CD4-positive, alpha-beta T cell treated with Interleukin-4 for 4 hours (primary cell): ENCODE data around the gene ERAL1.
"Not testable (repeated sequence)": the region's sequence is repeated elsewhere in the genome, so short reads cannot be mapped to it uniquely, and the experiment has no call there.

Experiments
- DNase-seq: peaks from one replicate; pipeline ENCODE4 v3.0.0-alpha.2; 2020

Gene ERAL1

GRCh38 chr17:28855336-28855679, 492 bp downstream of the ERAL1 start:
- no peak for DNase-seq

DNA sequence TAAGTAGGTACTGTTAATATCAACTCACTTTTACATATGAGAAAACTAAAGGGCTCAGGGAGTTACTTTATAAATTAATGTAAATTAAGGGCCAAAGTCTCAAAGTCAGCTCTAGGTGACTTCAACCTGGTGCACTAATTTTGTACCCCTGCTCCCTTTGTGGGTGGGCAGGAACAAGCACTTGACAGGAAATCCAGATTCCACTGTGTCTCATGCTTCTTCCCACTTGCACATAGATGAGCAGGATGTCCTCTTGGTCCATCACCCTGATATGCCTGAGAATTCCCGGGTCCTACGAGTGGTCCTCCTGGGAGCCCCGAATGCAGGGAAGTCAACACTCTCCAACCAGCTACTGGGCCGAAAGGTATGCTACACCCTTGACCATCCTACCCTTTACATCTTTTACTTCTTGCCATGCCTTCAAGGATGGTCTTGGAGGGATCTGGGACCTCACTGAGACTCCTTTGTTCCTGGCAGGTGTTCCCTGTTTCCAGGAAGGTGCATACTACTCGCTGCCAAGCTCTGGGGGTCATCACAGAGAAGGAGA, 1.3 kb downstream of the ERAL1 start:
- no peak for DNase-seq

- no peak for DNase-seq
These were observed 3.3 kb downstream of the ERAL1 start for GRCh38 chr17:28857905-28858800.

DNA sequence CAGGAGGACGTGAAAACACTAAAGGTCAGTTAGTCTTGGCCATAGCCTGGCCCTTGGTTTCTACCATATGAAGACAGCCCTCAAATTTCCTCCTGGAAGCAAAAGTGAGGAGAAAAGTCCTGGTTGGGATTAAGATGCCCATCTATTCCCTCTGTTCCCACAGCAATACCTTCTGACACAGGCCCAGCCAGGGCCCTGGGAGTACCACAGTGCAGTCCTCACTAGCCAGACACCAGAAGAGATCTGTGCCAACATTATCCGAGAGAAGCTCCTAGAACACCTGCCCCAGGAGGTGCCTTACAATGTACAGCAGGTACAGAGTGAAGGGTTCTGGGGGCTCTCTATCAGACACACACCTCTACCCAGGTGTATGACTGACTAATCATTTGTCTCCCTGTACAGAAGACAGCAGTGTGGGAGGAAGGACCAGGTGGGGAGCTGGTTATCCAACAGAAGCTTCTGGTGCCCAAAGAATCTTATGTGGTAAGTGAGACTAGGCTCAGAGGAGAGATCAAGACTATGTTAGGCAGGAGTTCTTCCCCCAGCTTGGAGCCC, 4.1 kb downstream of the ERAL1 start:
- DNase-seq, result no peak

GRCh38 chr17:28860363-28860808, 5.6 kb downstream of the ERAL1 start:
- no peak for DNase-seq

DNA sequence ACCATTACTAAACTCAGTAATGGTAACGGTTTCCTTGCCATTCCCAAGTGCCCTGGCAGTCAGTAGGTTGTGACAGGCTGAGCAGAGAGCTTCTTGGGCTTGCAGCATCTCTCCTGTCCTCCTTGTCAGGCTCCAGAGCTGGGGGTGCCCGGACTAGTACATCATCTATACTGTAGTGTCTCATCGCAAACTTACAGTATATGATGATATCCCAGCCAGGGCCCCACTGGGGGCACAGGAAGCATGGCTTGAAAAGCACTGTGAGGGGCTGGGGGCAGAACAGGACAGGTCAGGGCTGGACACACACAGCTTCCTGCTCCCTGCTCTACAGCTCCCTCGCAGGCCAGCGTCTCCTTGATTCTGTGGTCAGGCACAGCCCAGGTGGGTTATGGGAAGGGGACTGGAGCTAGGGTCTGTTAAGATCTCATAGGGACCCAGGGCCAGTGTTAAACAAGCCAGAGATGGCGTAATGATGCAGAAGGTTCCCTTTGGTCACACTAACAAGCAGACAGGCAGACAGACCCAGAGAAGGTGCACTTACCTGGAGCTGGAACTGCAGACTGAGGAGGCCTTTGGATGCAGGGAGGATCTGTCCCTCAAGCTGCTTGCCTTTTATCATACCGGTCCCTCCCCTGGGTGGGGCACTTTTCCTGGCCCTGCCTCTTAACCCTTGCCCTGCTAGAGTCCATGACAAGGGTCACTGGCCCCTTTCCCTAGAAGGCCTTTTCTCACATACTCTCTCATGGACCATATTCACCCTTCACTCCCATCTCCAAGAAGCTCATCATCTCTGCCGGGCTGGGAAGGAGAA, 6.8 kb downstream of the ERAL1 start:
- DNase-seq, result no peak

- no peak for DNase-seq
These were observed 7.7 kb downstream of the ERAL1 start for GRCh38 chr17:28862561-28862960.

GRCh38 chr17:28863953-28864352, 9.1 kb downstream of the ERAL1 start:
- DNase-seq, result no peak

DNA sequence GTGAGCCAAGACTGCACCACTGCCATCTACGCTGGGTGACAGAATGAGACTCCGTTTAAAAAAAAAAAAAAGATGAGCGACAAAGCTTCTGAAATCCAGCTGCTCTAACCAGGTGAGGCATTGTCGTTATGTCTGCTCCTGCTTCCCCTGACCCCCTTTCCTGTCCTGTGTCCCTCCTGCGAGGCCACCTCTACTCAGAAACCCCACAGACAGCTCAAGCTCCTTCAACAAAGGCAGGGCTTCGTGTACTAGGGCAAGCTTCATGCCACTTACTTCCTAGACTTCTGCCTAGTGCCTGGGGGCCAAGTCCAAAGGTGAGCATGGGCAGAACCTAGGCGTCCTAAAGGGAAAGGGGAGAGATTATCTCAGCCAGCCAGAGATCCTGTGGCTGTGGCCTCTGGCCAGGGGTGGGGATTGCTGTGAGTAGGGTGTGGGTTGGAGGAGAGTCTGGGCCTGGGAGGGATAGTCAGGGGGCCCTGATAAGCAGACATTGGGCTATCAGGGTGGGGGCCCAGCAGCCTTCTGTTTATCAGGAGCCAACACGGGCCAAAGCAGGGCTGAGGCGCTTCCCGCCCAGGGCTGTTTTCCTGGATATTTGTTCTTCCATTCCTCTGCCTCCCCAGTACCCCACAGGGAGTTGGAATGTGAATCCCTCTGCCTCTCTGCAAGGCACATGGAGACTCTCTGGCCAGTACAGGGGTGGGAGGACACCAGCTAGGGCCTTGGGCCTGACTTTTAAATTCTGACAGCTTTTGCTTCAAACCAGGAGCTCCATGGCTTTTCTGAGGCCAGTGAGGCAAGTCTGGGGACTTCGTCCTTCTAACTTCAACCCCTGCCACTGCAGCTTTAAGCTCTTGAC, 10.4 kb downstream of the ERAL1 start:
- no peak for DNase-seq

GRCh38 chr17:28865946-28866752, 11.3 kb downstream of the ERAL1 start:
- DNase-seq, result no peak

DNA sequence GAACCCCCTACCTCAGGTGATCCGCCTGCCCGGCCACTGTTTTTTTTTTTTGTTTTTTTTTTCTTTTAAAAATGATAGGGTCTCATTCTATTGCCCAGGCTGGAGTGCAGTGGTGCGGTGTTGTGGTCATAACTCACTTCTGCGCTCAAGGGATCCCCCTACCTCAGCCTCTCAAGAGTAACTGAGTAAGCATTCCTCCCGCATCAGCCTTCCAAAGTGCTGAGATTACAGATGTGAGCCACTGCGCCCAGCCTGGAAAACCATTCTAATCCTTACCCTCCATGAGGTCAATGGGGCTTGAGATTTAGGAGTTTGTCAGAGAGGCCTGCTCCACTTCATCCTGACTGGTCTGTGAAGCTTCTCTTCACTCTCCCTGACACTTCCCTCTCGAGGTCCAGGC, 12.5 kb downstream of the ERAL1 start:
- no peak for DNase-seq

- DNase-seq, result peak; percentile 36
These were observed 16.3 kb downstream of the ERAL1 start for GRCh38 chr17:28871056-28871579.

- DNase-seq, result no peak
These were observed 19.0 kb downstream of the ERAL1 start for GRCh38 chr17:28873839-28874238.

DNA sequence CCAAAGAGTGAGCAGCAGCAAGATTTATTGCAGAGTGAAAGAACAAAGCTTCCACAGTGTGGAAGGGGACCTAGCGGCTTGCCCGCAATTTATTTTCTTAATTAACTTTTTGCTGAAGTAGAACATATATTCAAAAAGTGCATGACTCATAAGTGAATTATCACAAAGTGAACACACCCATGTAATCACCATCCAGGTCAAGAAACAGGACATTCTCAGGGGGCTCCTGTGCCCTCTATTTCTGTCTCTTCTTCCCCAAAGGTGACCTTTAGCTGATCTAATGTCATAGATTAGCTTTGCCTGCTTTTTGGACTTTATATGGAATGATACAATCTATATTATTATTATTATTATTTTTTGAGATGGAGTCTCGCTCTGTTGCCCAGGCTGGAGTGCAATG, 19.9 kb downstream of the ERAL1 start:
- DNase-seq, result no peak

GRCh38 chr17:28875848-28876550, 21.2 kb downstream of the ERAL1 start:
- no peak for DNase-seq

DNA sequence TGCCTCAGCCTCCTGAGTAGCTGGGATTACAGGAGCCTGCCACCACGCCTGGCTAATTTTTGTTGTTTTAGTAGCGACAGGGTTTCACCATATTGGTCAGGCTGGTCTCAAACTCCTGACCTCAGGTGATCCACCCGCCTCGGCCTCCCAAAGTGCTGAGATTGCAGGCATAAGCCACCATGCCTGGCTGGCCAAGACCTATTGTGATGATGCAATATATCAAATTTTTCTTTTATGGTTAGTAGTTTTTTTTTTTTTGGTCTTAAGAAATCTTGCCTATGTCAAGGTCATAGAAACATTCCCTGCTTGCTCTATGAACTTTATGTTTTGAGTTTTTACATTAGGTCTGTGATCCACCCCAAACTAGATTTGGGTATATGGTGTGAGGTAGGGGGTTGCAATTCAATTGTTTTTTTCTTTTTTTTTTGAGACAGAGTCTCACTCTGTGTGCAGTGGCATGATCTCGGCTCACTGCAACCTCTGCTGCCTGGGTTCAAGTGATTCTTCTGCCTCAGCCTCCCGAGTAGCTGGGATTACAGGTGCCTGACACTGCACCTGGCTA, 22.4 kb downstream of the ERAL1 start:
- DNase-seq, result not testable (repeated sequence)

GRCh38 chr17:28878158-28878910, 23.5 kb downstream of the ERAL1 start:
- no peak for DNase-seq

- DNase-seq, result no peak
These were observed 24.2 kb downstream of the ERAL1 start for GRCh38 chr17:28878981-28879380.

- no peak for DNase-seq
These were observed 25.2 kb downstream of the ERAL1 start for GRCh38 chr17:28879886-28880571.
